K562 (cell line): Measurements from ENCODE around the gene ACAT2. TPM values are rescaled to one million over a fixed set of nuclear protein-coding genes. Genes with fewer than 3 reads are reported as not detected.

Experiments used
- ARID4B ChIP-seq: sonication (generic); formaldehyde crosslinking; IDR thresholded peaks from 2 replicates; pipeline ENCODE4 v1.8.0; 2022; ENCODE audit warnings: mild to moderate bottlenecking, missing genetic modification reagents
- BMI1 ChIP-seq: fragments of 150-350 bp; IDR thresholded peaks from 2 replicates; pipeline ENCODE4 v1.6.1; 2014; ENCODE audit warnings: low read length
- CHCHD3 ChIP-seq: fragments of 250-450 bp; sonication (Bioruptor Pico); IDR thresholded peaks from 2 replicates; pipeline ENCODE4 v2.1.2; 2022; ENCODE audit warnings: mild to moderate bottlenecking
- LEF1 ChIP-seq: fragments of 450-650 bp; IDR thresholded peaks from 2 replicates; pipeline ENCODE4 v1.6.1; 2016; ENCODE audit warnings: mild to moderate bottlenecking
- NR3C1 ChIP-seq: sonication (generic); formaldehyde crosslinking; IDR thresholded peaks from 2 replicates; pipeline ENCODE4 v1.8.1; 2022; ENCODE audit warnings: missing genetic modification reagents
- POLR3A ChIP-seq: IDR thresholded peaks from 2 replicates; pipeline ENCODE4 v1.6.1; 2011; ENCODE audit warnings: borderline replicate concordance, mild to moderate bottlenecking, moderate library complexity; ENCODE audit not compliant: insufficient read length, insufficient read depth; ENCODE audit errors: extremely low read depth
- ZNF551 ChIP-seq: fragments of 250-450 bp; sonication (Bioruptor Pico); IDR thresholded peaks from 2 replicates; pipeline ENCODE4 v1.5.0; 2021; ENCODE audit warnings: mild to moderate bottlenecking, moderate library complexity
- ZNF609 ChIP-seq: sonication (generic); formaldehyde crosslinking; IDR thresholded peaks from 2 replicates; pipeline ENCODE4 v1.8.1; 2023; ENCODE audit warnings: missing genetic modification reagents, mild to moderate bottlenecking, borderline replicate concordance
- polyA plus RNA-seq, 8 experiments: library from polyadenylated mRNA; depleted of rRNA in 4 of 8; stranded (reverse) in 5 of 8; unstranded in 3 of 8; fragments of >200 nt; fragmentation: Nextera tagmentation in 2 of 8; fragmentation: Illumina TruSeq in 1 of 8; extraction: Ambion mirVana in 2 of 8; extraction: Trizol in 1 of 8; gene quantifications; 2 replicates each; pipeline versions ENCODE4 v1.2.1 to v1.2.3, GENCODE V29; 2011 to 2014; ENCODE audit warnings: inconsistent platforms in 1 of 8, missing spikeins in 1 of 8
- total RNA-seq, 7 experiments: library from RNA; depleted of rRNA in 6 of 7; stranded (reverse); fragments of >200 nt in 6 of 7; fragmentation: Illumina TruSeq in 2 of 7; extraction: Trizol in 2 of 7; gene quantifications; 2 replicates each; pipeline versions ENCODE4 v1.2.1 to v1.2.3, GENCODE V29; 2011 to 2021; ENCODE audit warnings: low replicate concordance in 1 of 7

The ACAT2 gene
- total and polyA plus RNA-seq, 9 of the 15 experiments (the other 6 are each of a cell fraction or from before 2014, with no cell fraction given): 63.0 to 309 (median 144) TPM

- TF ChIP-seq ARID4B (CRISPR knock-in tag) (peak; percentile 96), CHCHD3 (no peak), POLR3A (no peak), NR3C1 (CRISPR knock-in tag) (no peak), BMI1 (no peak), LEF1 (no peak), ZNF609 (CRISPR knock-in tag) (no peak), ZNF551 (CRISPR knock-in tag) (no peak)
Measured at GRCh38 chr6:159761873-159762680, at the start of gene ACAT2 (continued).
